ENCODE data around the gene ZNF583. TPM values are rescaled to one million over a fixed set of nuclear protein-coding genes. Genes with fewer than 3 reads are reported as not detected.

Gene ZNF583
- total and polyA plus RNA-seq, 2 of the 8 experiments (the other 6 are each of a cell fraction or from before 2014, with no cell fraction given): 0.48 to 2.8 TPM

Other genes with a start within 250 kb of the ZNF583 start
- gene GALP, start 228.3 kb upstream of the ZNF583 start, total RNA-seq (2021; fragmentation: NEBNext Ultra II Directional; extraction: Animal tissue kit (Norgen Biotek cat#: 25700)): not detected in 2 replicates
- 0.14 and 0.19 TPM in 2 replicates for gene GALP, start 228.3 kb upstream of the ZNF583 start, polyA plus RNA-seq (2011; rRNA removed)
- gene ZSCAN5B, start 206.5 kb upstream of the ZNF583 start, total RNA-seq (2021; fragmentation: NEBNext Ultra II Directional; extraction: Animal tissue kit (Norgen Biotek cat#: 25700)): not detected in 2 replicates
- gene ZSCAN5B, start 206.5 kb upstream of the ZNF583 start, polyA plus RNA-seq (2011; rRNA removed): 0.03 TPM in 1 of 2 replicates, not detected in the other
- not detected in 2 replicates for gene ZSCAN5C, start 202.1 kb upstream of the ZNF583 start, total RNA-seq (2021; fragmentation: NEBNext Ultra II Directional; extraction: Animal tissue kit (Norgen Biotek cat#: 25700))
- not detected in 2 replicates for gene ZSCAN5C, start 202.1 kb upstream of the ZNF583 start, polyA plus RNA-seq (2011; rRNA removed)
- not detected in 2 replicates for gene EDDM13, start 131.6 kb upstream of the ZNF583 start, total RNA-seq (2021; fragmentation: NEBNext Ultra II Directional; extraction: Animal tissue kit (Norgen Biotek cat#: 25700))
- gene EDDM13, start 131.6 kb upstream of the ZNF583 start, polyA plus RNA-seq (2011; rRNA removed): not detected in 2 replicates
- 11.0 and 15.0 TPM in 2 replicates for gene ZSCAN5A, start 89.5 kb upstream of the ZNF583 start, total RNA-seq (2021; fragmentation: NEBNext Ultra II Directional; extraction: Animal tissue kit (Norgen Biotek cat#: 25700))
- gene ZSCAN5A, start 89.5 kb upstream of the ZNF583 start, polyA plus RNA-seq (2011; rRNA removed): 8.6 and 12.4 TPM in 2 replicates
- 3.8 and 5.8 TPM in 2 replicates for gene ZNF582, start 10.8 kb upstream of the ZNF583 start, total RNA-seq (2021; fragmentation: NEBNext Ultra II Directional; extraction: Animal tissue kit (Norgen Biotek cat#: 25700))
- 2.4 and 3.8 TPM in 2 replicates for gene ZNF582, start 10.8 kb upstream of the ZNF583 start, polyA plus RNA-seq (2011; rRNA removed)
- 9.3 and 10.7 TPM in 2 replicates for gene ZNF667, start 73.0 kb downstream of the ZNF583 start, total RNA-seq (2021; fragmentation: NEBNext Ultra II Directional; extraction: Animal tissue kit (Norgen Biotek cat#: 25700))
- gene ZNF667, start 73.0 kb downstream of the ZNF583 start, polyA plus RNA-seq (2011; rRNA removed): 3.1 and 4.4 TPM in 2 replicates
- 0.42 and 0.74 TPM in 2 replicates for gene ZNF471, start 103.5 kb downstream of the ZNF583 start, total RNA-seq (2021; fragmentation: NEBNext Ultra II Directional; extraction: Animal tissue kit (Norgen Biotek cat#: 25700))
- gene ZNF471, start 103.5 kb downstream of the ZNF583 start, polyA plus RNA-seq (2011; rRNA removed): 0.46 and 0.73 TPM in 2 replicates
- 4.5 and 5.2 TPM in 2 replicates for gene ZFP28, start 134.6 kb downstream of the ZNF583 start, total RNA-seq (2021; fragmentation: NEBNext Ultra II Directional; extraction: Animal tissue kit (Norgen Biotek cat#: 25700))
- 1.3 and 1.6 TPM in 2 replicates for gene ZFP28, start 134.6 kb downstream of the ZNF583 start, polyA plus RNA-seq (2011; rRNA removed)
- 6.8 and 8.8 TPM in 2 replicates for gene ZNF470, start 163.1 kb downstream of the ZNF583 start, total RNA-seq (2021; fragmentation: NEBNext Ultra II Directional; extraction: Animal tissue kit (Norgen Biotek cat#: 25700))
- 1.9 and 2.0 TPM in 2 replicates for gene ZNF470, start 163.1 kb downstream of the ZNF583 start, polyA plus RNA-seq (2011; rRNA removed)
- 8.1 and 8.2 TPM in 2 replicates for gene ZNF71, start 191.0 kb downstream of the ZNF583 start, total RNA-seq (2021; fragmentation: NEBNext Ultra II Directional; extraction: Animal tissue kit (Norgen Biotek cat#: 25700))
- 12.4 and 13.4 TPM in 2 replicates for gene ZNF71, start 191.0 kb downstream of the ZNF583 start, polyA plus RNA-seq (2011; rRNA removed)
- not detected in 2 replicates for gene SMIM17, start 238.8 kb downstream of the ZNF583 start, total RNA-seq (2021; fragmentation: NEBNext Ultra II Directional; extraction: Animal tissue kit (Norgen Biotek cat#: 25700))
- 0.06 TPM in 1 of 2 replicates, not detected in the other for gene SMIM17, start 238.8 kb downstream of the ZNF583 start, polyA plus RNA-seq (2011; rRNA removed)

All from H1 (cell line).